HEK293 (cell line): Measurements from ENCODE around the gene MPHOSPH6.

Experiments used
- CTCF ChIA-PET: fragments of 350-600 bp; formaldehyde crosslinking; extraction: SDS; loops from one replicate; lab custom pipeline; 2021; ENCODE audit warnings: antibody characterized with exemption; lab: Yijun Ruan, JAX
- POLR2A ChIA-PET: fragments of 300-600 bp; formaldehyde crosslinking; extraction: SDS; loops from one replicate; lab custom pipeline; 2020; ENCODE audit warnings: antibody characterized with exemption, inconsistent platforms; lab: Yijun Ruan, JAX
- H3K27ac ChIP-seq: fragments of 200-500 bp; sonication (Bioruptor generic); 2 replicates; pipeline ENCODE4 v1.5.1; 2014; ENCODE audit warnings: low read depth, low read length, control low read depth, inconsistent platforms; ENCODE audit errors: extremely low read depth
- H3K36me3 ChIP-seq, 2 experiments: fragments of 200-500 bp in 1 of 2; sonication (Bioruptor generic) in 1 of 2; 1 replicate in 1 of 2; 2 replicates in 1 of 2; pipeline ENCODE4 v1.5.1; 2014 to 2017; ENCODE audit warnings: inconsistent platforms in 2 of 2, low read length in 2 of 2; ENCODE audit not compliant: control insufficient read depth in 2 of 2, insufficient read depth in 1 of 2
- H3K4me1 ChIP-seq: fragments of 200-500 bp; sonication (Bioruptor generic); 2 replicates; pipeline ENCODE4 v1.5.1; 2014; ENCODE audit warnings: mild to moderate bottlenecking, low read length, inconsistent platforms; ENCODE audit not compliant: control insufficient read depth, insufficient read depth
- H3K4me3 ChIP-seq: 2 replicates; pipeline ENCODE4 v1.5.1; 2011; ENCODE audit warnings: low read depth, mild to moderate bottlenecking, control low read depth, low read length, moderate library complexity
- H3K9me3 ChIP-seq: fragments of 200-500 bp; sonication (Bioruptor generic); 2 replicates; pipeline ENCODE4 v1.5.1; 2014; ENCODE audit warnings: low read depth, low read length, inconsistent platforms; ENCODE audit not compliant: control insufficient read depth, insufficient read depth
- GLI2 ChIP-seq: fragments of 450-650 bp; formaldehyde crosslinking; IDR thresholded peaks from 2 replicates; pipeline ENCODE4; 2017; ENCODE audit warnings: missing biosample characterization, missing genetic modification characterization, low read depth, borderline replicate concordance
- GLIS1 ChIP-seq: fragments of 450-650 bp; formaldehyde crosslinking; IDR thresholded peaks from 2 replicates; pipeline ENCODE4 v1.5.1; 2016; ENCODE audit warnings: missing biosample characterization, missing genetic modification characterization
- HOXC10 ChIP-seq: sonication (generic); formaldehyde crosslinking; IDR thresholded peaks from 2 replicates; pipeline ENCODE4 v1.8.1; 2023; ENCODE audit warnings: mild to moderate bottlenecking, missing genetic modification reagents
- PBX3 ChIP-seq: sonication (generic); formaldehyde crosslinking; IDR thresholded peaks from 2 replicates; pipeline ENCODE4 v1.8.1; 2022; ENCODE audit warnings: mild to moderate bottlenecking, moderate library complexity, missing genetic modification reagents
- SP3 ChIP-seq: fragments of 450-650 bp; formaldehyde crosslinking; IDR thresholded peaks from 2 replicates; pipeline ENCODE4 v1.5.1; 2016; ENCODE audit warnings: missing biosample characterization, missing genetic modification characterization
- ZEB2 ChIP-seq: fragments of 450-650 bp; formaldehyde crosslinking; IDR thresholded peaks from 2 replicates; pipeline ENCODE4 v1.5.1; 2016; ENCODE audit warnings: missing biosample characterization, missing genetic modification characterization
- ZFP69B ChIP-seq: fragments of 450-650 bp; formaldehyde crosslinking; IDR thresholded peaks from 2 replicates; pipeline ENCODE4 v1.5.1; 2016; ENCODE audit warnings: missing biosample characterization, missing genetic modification characterization
- ZNF155 ChIP-seq: fragments of 450-650 bp; formaldehyde crosslinking; IDR thresholded peaks from 2 replicates; pipeline ENCODE4 v1.5.1; 2016; ENCODE audit warnings: missing biosample characterization, missing genetic modification characterization
- ZNF211 ChIP-seq: fragments of 450-650 bp; formaldehyde crosslinking; IDR thresholded peaks from 2 replicates; pipeline ENCODE4 v1.5.1; 2016; ENCODE audit warnings: low read depth, missing biosample characterization, missing genetic modification characterization
- ZNF23 ChIP-seq: fragments of 450-650 bp; formaldehyde crosslinking; IDR thresholded peaks from 2 replicates; pipeline ENCODE4 v1.5.1; 2016; ENCODE audit warnings: missing biosample characterization, missing genetic modification characterization, borderline replicate concordance
- ZNF266 ChIP-seq: fragments of 450-650 bp; formaldehyde crosslinking; IDR thresholded peaks from 2 replicates; pipeline ENCODE4 v1.5.1; 2016; ENCODE audit warnings: missing biosample characterization, missing genetic modification characterization, low read depth
- ZNF341 ChIP-seq: fragments of 450-650 bp; formaldehyde crosslinking; IDR thresholded peaks from 2 replicates; pipeline ENCODE4; 2016; ENCODE audit warnings: low read depth, missing biosample characterization, missing genetic modification characterization
- ZNF416 ChIP-seq: fragments of 450-650 bp; formaldehyde crosslinking; IDR thresholded peaks from 2 replicates; pipeline ENCODE4 v1.5.1; 2016; ENCODE audit warnings: missing biosample characterization, missing genetic modification characterization
- ZNF433 ChIP-seq: fragments of 450-650 bp; formaldehyde crosslinking; IDR thresholded peaks from 2 replicates; pipeline ENCODE4 v1.5.1; 2016; ENCODE audit warnings: missing biosample characterization, missing genetic modification characterization, low read depth
- ZNF510 ChIP-seq: fragments of 450-650 bp; formaldehyde crosslinking; IDR thresholded peaks from 2 replicates; pipeline ENCODE4 v1.5.1; 2018; ENCODE audit warnings: mild to moderate bottlenecking, missing genetic modification characterization, missing biosample characterization; ENCODE audit not compliant: insufficient replicate concordance
- ZNF548 ChIP-seq: fragments of 450-650 bp; formaldehyde crosslinking; IDR thresholded peaks from 2 replicates; pipeline ENCODE4 v1.5.1; 2016; ENCODE audit warnings: missing biosample characterization, missing genetic modification characterization
- ZNF585B ChIP-seq: fragments of 450-650 bp; formaldehyde crosslinking; IDR thresholded peaks from 2 replicates; pipeline ENCODE4 v1.5.1; 2016; ENCODE audit warnings: missing biosample characterization, missing genetic modification characterization
- ZNF621 ChIP-seq: fragments of 450-650 bp; formaldehyde crosslinking; IDR thresholded peaks from 2 replicates; pipeline ENCODE4 v1.5.1; 2017; ENCODE audit warnings: missing biosample characterization, missing genetic modification characterization
- ZNF791 ChIP-seq: fragments of 450-650 bp; formaldehyde crosslinking; IDR thresholded peaks from 2 replicates; pipeline ENCODE4 v1.5.1; 2016; ENCODE audit warnings: missing biosample characterization, missing genetic modification characterization
- ZNF837 ChIP-seq: fragments of 450-650 bp; formaldehyde crosslinking; IDR thresholded peaks from 2 replicates; pipeline ENCODE4 v1.5.1; 2016; ENCODE audit warnings: missing biosample characterization, missing genetic modification characterization
- ZSCAN16 ChIP-seq: fragments of 450-650 bp; formaldehyde crosslinking; IDR thresholded peaks from 2 replicates; pipeline ENCODE4 v1.5.1; 2016; ENCODE audit warnings: missing biosample characterization, missing genetic modification characterization
- ZSCAN18 ChIP-seq: fragments of 450-650 bp; formaldehyde crosslinking; IDR thresholded peaks from 2 replicates; pipeline ENCODE4 v1.5.1; 2016; ENCODE audit warnings: missing biosample characterization, missing genetic modification characterization
- TF ChIP-seq, protein P1 (sequence below): fragments of 450-650 bp; formaldehyde crosslinking; IDR thresholded peaks from 2 replicates; pipeline ENCODE4 v1.5.1; 2016; ENCODE audit warnings: missing biosample characterization, missing genetic modification characterization
- TF ChIP-seq, protein P2 (sequence below): fragments of 450-650 bp; formaldehyde crosslinking; IDR thresholded peaks from 2 replicates; pipeline ENCODE4 v1.5.1; 2016; ENCODE audit warnings: missing biosample characterization, missing genetic modification characterization
- TF ChIP-seq, protein P3 (sequence below): fragments of 450-650 bp; IDR thresholded peaks from 2 replicates; pipeline ENCODE4 v1.5.1; 2018; ENCODE audit warnings: missing biosample characterization, missing genetic modification characterization

MPHOSPH6 gene

GRCh38 chr16:82116535-82116934, 53.5 kb downstream of the MPHOSPH6 start:
- Histone ChIP-seq H3K27ac (no peak overlapping the region), H3K4me3 (no peak overlapping the region), H3K9me3 (no peaks in the 10 kb centered on the region), H3K36me3 (no peaks in the 10 kb centered on the region), H3K4me1 (no peaks in the 10 kb centered on the region)
- ChIA-PET POLR2A (no interaction called here), CTCF (no interaction called here)
- TF ChIP-seq ZNF621 (tag by site-specific recombination) (no peak), ZNF155 (no peak), GLIS1 (tag by site-specific recombination) (no peak), ZNF548 (tag by site-specific recombination) (no peak), ZSCAN16 (tag by site-specific recombination) (no peak), ZNF266 (tag by site-specific recombination) (no peak), ZNF837 (tag by site-specific recombination) (no peak), SP3 (tag by site-specific recombination) (no peak), ZNF23 (tag by site-specific recombination) (no peak), ZNF341 (no peak), ZNF791 (tag by site-specific recombination) (no peak), ZNF585B (tag by site-specific recombination) (no peak), ZEB2 (tag by site-specific recombination) (no peak), ZSCAN18 (tag by site-specific recombination) (no peak), PBX3 (CRISPR knock-in tag) (no peak), ZNF211 (tag by site-specific recombination) (no peak)
- TF ChIP-seq, protein P1, sequence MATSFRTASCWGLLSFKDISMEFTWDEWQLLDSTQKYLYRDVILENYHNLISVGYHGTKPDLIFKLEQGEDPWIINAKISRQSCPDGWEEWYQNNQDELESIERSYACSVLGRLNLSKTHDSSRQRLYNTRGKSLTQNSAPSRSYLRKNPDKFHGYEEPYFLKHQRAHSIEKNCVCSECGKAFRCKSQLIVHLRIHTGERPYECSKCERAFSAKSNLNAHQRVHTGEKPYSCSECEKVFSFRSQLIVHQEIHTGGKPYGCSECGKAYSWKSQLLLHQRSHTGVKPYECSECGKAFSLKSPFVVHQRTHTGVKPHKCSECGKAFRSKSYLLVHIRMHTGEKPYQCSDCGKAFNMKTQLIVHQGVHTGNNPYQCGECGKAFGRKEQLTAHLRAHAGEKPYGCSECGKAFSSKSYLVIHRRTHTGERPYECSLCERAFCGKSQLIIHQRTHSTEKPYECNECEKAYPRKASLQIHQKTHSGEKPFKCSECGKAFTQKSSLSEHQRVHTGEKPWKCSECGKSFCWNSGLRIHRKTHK (tag by site-specific recombination) = no peak
- TF ChIP-seq, protein P2, sequence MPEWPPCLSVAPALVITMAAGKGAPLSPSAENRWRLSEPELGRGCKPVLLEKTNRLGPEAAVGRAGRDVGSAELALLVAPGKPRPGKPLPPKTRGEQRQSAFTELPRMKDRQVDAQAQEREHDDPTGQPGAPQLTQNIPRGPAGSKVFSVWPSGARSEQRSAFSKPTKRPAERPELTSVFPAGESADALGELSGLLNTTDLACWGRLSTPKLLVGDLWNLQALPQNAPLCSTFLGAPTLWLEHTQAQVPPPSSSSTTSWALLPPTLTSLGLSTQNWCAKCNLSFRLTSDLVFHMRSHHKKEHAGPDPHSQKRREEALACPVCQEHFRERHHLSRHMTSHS = no peak

- no peaks in the 10 kb centered on the region for H3K36me3 ChIP-seq
- H3K27ac ChIP-seq = no peak overlapping the region
- no peaks in the 10 kb centered on the region for H3K9me3 ChIP-seq
- no peaks in the 10 kb centered on the region for H3K4me1 ChIP-seq
- H3K4me3 ChIP-seq = no peak overlapping the region
- POLR2A ChIA-PET = no interaction called here
- CTCF ChIA-PET = interaction anchor here (0.7 kb wide), 1 partner anchor 335 kb away, joined by 3 read pairs; no protein-coding TSS in a partner anchor
- TF ChIP-seq, protein P3, sequence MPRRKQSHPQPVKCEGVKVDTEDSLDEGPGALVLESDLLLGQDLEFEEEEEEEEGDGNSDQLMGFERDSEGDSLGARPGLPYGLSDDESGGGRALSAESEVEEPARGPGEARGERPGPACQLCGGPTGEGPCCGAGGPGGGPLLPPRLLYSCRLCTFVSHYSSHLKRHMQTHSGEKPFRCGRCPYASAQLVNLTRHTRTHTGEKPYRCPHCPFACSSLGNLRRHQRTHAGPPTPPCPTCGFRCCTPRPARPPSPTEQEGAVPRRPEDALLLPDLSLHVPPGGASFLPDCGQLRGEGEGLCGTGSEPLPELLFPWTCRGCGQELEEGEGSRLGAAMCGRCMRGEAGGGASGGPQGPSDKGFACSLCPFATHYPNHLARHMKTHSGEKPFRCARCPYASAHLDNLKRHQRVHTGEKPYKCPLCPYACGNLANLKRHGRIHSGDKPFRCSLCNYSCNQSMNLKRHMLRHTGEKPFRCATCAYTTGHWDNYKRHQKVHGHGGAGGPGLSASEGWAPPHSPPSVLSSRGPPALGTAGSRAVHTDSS (tag by site-specific recombination) = no peak
- TF ChIP-seq ZNF416 (tag by site-specific recombination) = no peak
- TF ChIP-seq ZFP69B (tag by site-specific recombination) = no peak
- TF ChIP-seq ZNF510 (tag by site-specific recombination) = no peak
- TF ChIP-seq ZNF433 (tag by site-specific recombination) = no peak
- TF ChIP-seq ZEB2 (tag by site-specific recombination) = no peak
- no peak for TF ChIP-seq HOXC10 (CRISPR knock-in tag)
- no peak for TF ChIP-seq GLI2 (tag by site-specific recombination)
These were observed 56.3 kb downstream of the MPHOSPH6 start for GRCh38 chr16:82113741-82114140.
